K562 (cell line): ENCODE data around the gene TRAP1.

Source experiments
- ATF2 ChIP-seq: sonication (generic); formaldehyde crosslinking; IDR thresholded peaks from 2 replicates; pipeline ENCODE4 v1.8.1; 2022; ENCODE audit warnings: missing genetic modification reagents
- CBX8 ChIP-seq: fragments of 200-600 bp; sonication (generic); IDR thresholded peaks from 2 replicates; pipeline ENCODE4 v1.6.1; 2012; ENCODE audit warnings: borderline replicate concordance, mixed run types, low read depth, mild to moderate bottlenecking, moderate library complexity, mixed read lengths, low read length, control low read depth, inconsistent platforms; ENCODE audit not compliant: poor library complexity, severe bottlenecking; ENCODE audit errors: extremely low read depth
- ELF4 ChIP-seq: fragments of 450-650 bp; formaldehyde crosslinking; IDR thresholded peaks from 2 replicates; pipeline ENCODE4 v1.4.0; 2022; ENCODE audit warnings: missing genetic modification characterization
- EP300 ChIP-seq: IDR thresholded peaks from 2 replicates; pipeline ENCODE4 v1.6.1; 2012; ENCODE audit warnings: low read length, improper control_type of control experiment
- FOXM1 ChIP-seq, 2 experiments: fragments of 450-650 bp in 1 of 2; sonication (generic) in 1 of 2; formaldehyde crosslinking in 1 of 2; IDR thresholded peaks; 2 replicates each; pipeline versions ENCODE4 v1.6.1 to v1.9.0; 2017 to 2022; ENCODE audit warnings: low read depth in 2 of 2, mild to moderate bottlenecking in 2 of 2, missing genetic modification reagents in 1 of 2, moderate library complexity in 1 of 2
- HDAC8 ChIP-seq: fragments of 450-650 bp; IDR thresholded peaks from 2 replicates; pipeline ENCODE4 v1.6.1; 2016; ENCODE audit warnings: mild to moderate bottlenecking, missing genetic modification characterization, moderate library complexity, missing compliant biosample characterization
- RBFOX2 ChIP-seq: fragments of 200-400 bp; formaldehyde crosslinking; IDR thresholded peaks from 2 replicates; pipeline ENCODE4 v1.6.1; 2017; ENCODE audit warnings: low read depth, mild to moderate bottlenecking, low read length, moderate library complexity
- ZNF23 ChIP-seq: fragments of 250-450 bp; sonication (Bioruptor Pico); IDR thresholded peaks from 2 replicates; pipeline ENCODE4 v1.4.0; 2020; ENCODE audit warnings: mild to moderate bottlenecking
- TF ChIP-seq, protein P1 (sequence below), 3 experiments: IDR thresholded peaks in 2 of 3; conservative IDR thresholded peaks in 1 of 3; 2 replicates each; pipeline ENCODE4 v1.5.1; 2011 to 2012; ENCODE audit warnings: low read length in 3 of 3, mild to moderate bottlenecking in 3 of 3, control low read depth in 2 of 3, improper control_type of control experiment in 1 of 3, inconsistent platforms in 1 of 3, low read depth in 1 of 3, mixed read lengths in 1 of 3, moderate library complexity in 1 of 3; ENCODE audit not compliant: insufficient read depth in 2 of 3

DNA sequence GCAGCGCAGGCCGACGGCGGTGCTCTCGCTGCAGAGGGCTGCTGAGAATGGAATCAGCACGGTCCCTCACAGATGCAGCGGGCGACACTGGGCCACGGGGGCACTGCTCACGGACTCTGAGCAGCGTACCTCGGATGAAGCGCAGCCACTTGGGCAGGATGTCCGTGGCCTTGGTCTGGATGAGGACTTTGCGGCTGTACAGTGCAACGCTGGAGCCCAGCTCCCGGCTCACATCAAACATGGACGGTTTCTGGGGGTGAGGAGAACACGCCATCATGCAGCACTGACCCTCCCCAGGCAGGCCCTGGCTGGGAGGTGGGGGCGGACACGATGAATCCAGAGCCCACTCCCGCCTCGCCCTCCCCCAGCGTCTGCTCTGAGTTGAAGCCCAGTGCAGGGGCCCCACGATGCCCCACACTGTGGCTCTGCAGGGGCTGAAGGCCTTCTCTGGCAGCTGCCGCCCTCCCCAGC is 44.7 kb downstream of the TRAP1 start:
- TF ChIP-seq HDAC8: no peak
- TF ChIP-seq ZNF23: no peak
- TF ChIP-seq CBX8: no peak
- no peak for TF ChIP-seq ELF4
- no peak for TF ChIP-seq FOXM1 (IDR thresholded peaks at IDR 0.05; ENCODE audit: low read depth)
- no peak for TF ChIP-seq FOXM1 (CRISPR knock-in tag; IDR thresholded peaks at IDR 0.05; ENCODE audit: low read depth)
- TF ChIP-seq EP300: no peak
- TF ChIP-seq, protein P1, sequence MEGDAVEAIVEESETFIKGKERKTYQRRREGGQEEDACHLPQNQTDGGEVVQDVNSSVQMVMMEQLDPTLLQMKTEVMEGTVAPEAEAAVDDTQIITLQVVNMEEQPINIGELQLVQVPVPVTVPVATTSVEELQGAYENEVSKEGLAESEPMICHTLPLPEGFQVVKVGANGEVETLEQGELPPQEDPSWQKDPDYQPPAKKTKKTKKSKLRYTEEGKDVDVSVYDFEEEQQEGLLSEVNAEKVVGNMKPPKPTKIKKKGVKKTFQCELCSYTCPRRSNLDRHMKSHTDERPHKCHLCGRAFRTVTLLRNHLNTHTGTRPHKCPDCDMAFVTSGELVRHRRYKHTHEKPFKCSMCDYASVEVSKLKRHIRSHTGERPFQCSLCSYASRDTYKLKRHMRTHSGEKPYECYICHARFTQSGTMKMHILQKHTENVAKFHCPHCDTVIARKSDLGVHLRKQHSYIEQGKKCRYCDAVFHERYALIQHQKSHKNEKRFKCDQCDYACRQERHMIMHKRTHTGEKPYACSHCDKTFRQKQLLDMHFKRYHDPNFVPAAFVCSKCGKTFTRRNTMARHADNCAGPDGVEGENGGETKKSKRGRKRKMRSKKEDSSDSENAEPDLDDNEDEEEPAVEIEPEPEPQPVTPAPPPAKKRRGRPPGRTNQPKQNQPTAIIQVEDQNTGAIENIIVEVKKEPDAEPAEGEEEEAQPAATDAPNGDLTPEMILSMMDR (IDR thresholded peaks at IDR 0.05 in 2 of 3, conservative IDR thresholded peaks at IDR 0.05 in 1 of 3; ENCODE audit: insufficient read depth in 2 of 3, low read depth in 1 of 3, low read length in 3 of 3): no peak
- no peak for TF ChIP-seq RBFOX2
- TF ChIP-seq ATF2 (CRISPR knock-in tag): no peak
